Common myeloid progenitor, CD34-positive (primary cell): Measurements from ENCODE around the gene BECN2.

ENCODE experiments used
- CTCF ChIA-PET: fragments of 350-600 bp; sonication (Branson Sonifier 250); formaldehyde crosslinking; loops from one replicate; lab custom pipeline; 2021; ENCODE audit warnings: antibody characterized with exemption; lab: Charles Lee
- POLR2A ChIA-PET: fragments of 350-600 bp; sonication (Branson Sonifier 250); formaldehyde crosslinking; loops from one replicate; lab custom pipeline; 2021; ENCODE audit warnings: antibody characterized with exemption; lab: Charles Lee
- DNase-seq, 3 donors: peaks; one replicate each; pipeline versions ENCODE4 v3.0.0 to v3.0.0-alpha.2; 2013
- H3K27ac ChIP-seq, 2 experiments: 1 replicate in 1 of 2; 2 replicates in 1 of 2; pipeline ENCODE4 v1.7.0; 2013; ENCODE audit warnings: inconsistent platforms in 2 of 2, low read length in 2 of 2, mild to moderate bottlenecking in 2 of 2, low read depth in 1 of 2, moderate library complexity in 1 of 2; ENCODE audit not compliant: severe bottlenecking in 2 of 2, insufficient read depth in 1 of 2, poor library complexity in 1 of 2
- H3K27me3 ChIP-seq, 5 experiments: replicated peaks in 2 of 5; 1 replicate in 3 of 5; 2 replicates in 2 of 5; pipeline versions ENCODE4 v1.6.1 to v1.7.0; 2013; ENCODE audit warnings: low read length in 4 of 5, mild to moderate bottlenecking in 2 of 5, moderate library complexity in 2 of 5, inconsistent platforms in 1 of 5; ENCODE audit not compliant: insufficient read depth in 5 of 5, control insufficient read depth in 4 of 5
- H3K36me3 ChIP-seq, 4 experiments: 1 replicate in 2 of 4; 2 replicates in 2 of 4; pipeline versions ENCODE4 v1.6.1 to v1.7.0; 2013; ENCODE audit warnings: low read length in 3 of 4, control low read depth in 1 of 4, mild to moderate bottlenecking in 1 of 4; ENCODE audit not compliant: control insufficient read depth in 4 of 4, insufficient read depth in 4 of 4
- H3K4me1 ChIP-seq, 4 experiments: 1 replicate in 3 of 4; 2 replicates in 1 of 4; pipeline versions ENCODE4 v1.6.1 to v1.7.1; 2013; ENCODE audit warnings: low read length in 3 of 4, mild to moderate bottlenecking in 3 of 4, control low read depth in 1 of 4, inconsistent platforms in 1 of 4, moderate library complexity in 1 of 4; ENCODE audit not compliant: control insufficient read depth in 4 of 4, insufficient read depth in 4 of 4; ENCODE audit errors: control extremely low read depth in 1 of 4
- H3K4me3 ChIP-seq, 7 experiments: 1 replicate in 4 of 7; 2 replicates in 3 of 7; pipeline versions ENCODE4 v1.5.1 to v1.7.0; 2013; ENCODE audit warnings: mild to moderate bottlenecking in 7 of 7, low read length in 6 of 7, moderate library complexity in 6 of 7, inconsistent platforms in 2 of 7, low read depth in 2 of 7, control low read depth in 1 of 7; ENCODE audit not compliant: insufficient read depth in 4 of 7, control insufficient read depth in 1 of 7; ENCODE audit errors: extremely low read depth in 1 of 7
- H3K9me3 ChIP-seq, 5 experiments: 1 replicate in 4 of 5; 2 replicates in 1 of 5; pipeline versions ENCODE4 v1.6.1 to v1.7.1; 2013; ENCODE audit warnings: low read length in 4 of 5, mild to moderate bottlenecking in 2 of 5, inconsistent platforms in 1 of 5, low read depth in 1 of 5, moderate library complexity in 1 of 5; ENCODE audit not compliant: control insufficient read depth in 4 of 5, insufficient read depth in 2 of 5; ENCODE audit errors: control extremely low read depth in 1 of 5
- WGBS: methylation state at CpG from one replicate; pipeline ENCODE4 v1.1.5; 2013; ENCODE audit not compliant: insufficient coverage; 5-methylcytosine and 5-hydroxymethylcytosine counted together

BECN2 gene

GRCh38 chr1:242004751-242005495 lies 47.4 kb downstream of the BECN2 start:
- Histone ChIP-seq H3K36me3 (no peaks in the 10 kb centered on the region), H3K4me3 (no peak overlapping the region), H3K9me3 (no peaks in the 10 kb centered on the region), H3K27ac (no peak overlapping the region), H3K27me3 (peaks cover 0 to 2% (median 0%) of the 10 kb centered on the region in 5 experiments), H3K4me1 (no peaks in the 10 kb centered on the region)
- CTCF ChIA-PET = no interaction called here
- WGBS = 95% methylated on average over 3 of the region's 5 CpGs
- no peak for DNase-seq
- POLR2A ChIA-PET = no interaction called here

- 89% methylated on average over 2 of the region's 5 CpGs for WGBS
- H3K4me3 ChIP-seq = no peak overlapping the region
- H3K9me3 ChIP-seq = no peaks in the 10 kb centered on the region
- POLR2A ChIA-PET = interaction anchor here (0.6 kb wide), 1 partner anchor 624 kb away, joined by 4 read pairs; no protein-coding TSS in a partner anchor
- H3K27ac ChIP-seq = no peak overlapping the region
- peaks cover 0 to 2% (median 0%) of the 10 kb centered on the region in 5 experiments for H3K27me3 ChIP-seq
- CTCF ChIA-PET = interaction anchor here (0.7 to 2.5 kb wide), 2 partner anchors 8 to 549 kb away, joined by 3 to 12 read pairs; partner anchors contain the start of gene MAP1LC3C
- no peaks in the 10 kb centered on the region for H3K36me3 ChIP-seq
- no peak for DNase-seq
- no peaks in the 10 kb centered on the region for H3K4me1 ChIP-seq
Observed at GRCh38 chr1:242005866-242006535, 48.4 kb downstream of the BECN2 start.

- CTCF ChIA-PET = interaction anchor here (2.5 kb wide), 1 partner anchor 9 kb away, joined by 12 read pairs; the partner anchor contains the start of gene MAP1LC3C
Observed at GRCh38 chr1:242006976-242007375, 49.4 kb downstream of the BECN2 start.

More at GRCh38 chr1:242006976-242007375, 49.4 kb downstream of the BECN2 start:
- WGBS = 96% methylated on average over 3 of the region's 3 CpGs
- no peak for DNase-seq
- H3K36me3 ChIP-seq = no peaks in the 10 kb centered on the region
- H3K4me1 ChIP-seq = no peaks in the 10 kb centered on the region
- no peak overlapping the region for H3K27ac ChIP-seq
- POLR2A ChIA-PET = no interaction called here
- H3K27me3 ChIP-seq = peaks cover 0 to 2% (median 0%) of the 10 kb centered on the region in 5 experiments
- no peak overlapping the region for H3K4me3 ChIP-seq
- H3K9me3 ChIP-seq = no peaks in the 10 kb centered on the region
